ENCODE data around the gene LNX2.

Gene LNX2

DNA sequence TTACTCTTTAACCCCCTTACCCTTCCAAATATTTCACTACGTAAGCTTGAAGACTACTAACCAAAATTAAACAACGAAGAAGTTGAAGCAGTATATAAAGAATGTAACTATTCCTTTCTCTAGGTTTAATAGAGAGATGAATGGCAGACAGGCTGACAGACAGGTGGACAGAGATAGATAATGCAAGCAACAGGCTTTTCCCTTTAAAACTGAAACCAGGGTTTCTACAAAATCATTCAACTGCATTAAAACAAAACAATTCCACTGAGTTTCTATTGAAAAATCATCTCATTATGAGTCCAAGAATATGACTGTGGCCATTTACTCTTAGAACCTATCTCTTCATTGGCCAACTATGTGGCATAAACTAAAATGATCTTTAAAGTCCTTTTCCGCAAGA is 15.2 kb downstream of the LNX2 start:
- DNase-seq = no peak

- no peak for DNase-seq
Measured at GRCh38 chr13:27601803-27602202, 18.5 kb downstream of the LNX2 start.

GRCh38 chr13:27601208-27601607 is 19.1 kb downstream of the LNX2 start:
- no peak for DNase-seq

DNA sequence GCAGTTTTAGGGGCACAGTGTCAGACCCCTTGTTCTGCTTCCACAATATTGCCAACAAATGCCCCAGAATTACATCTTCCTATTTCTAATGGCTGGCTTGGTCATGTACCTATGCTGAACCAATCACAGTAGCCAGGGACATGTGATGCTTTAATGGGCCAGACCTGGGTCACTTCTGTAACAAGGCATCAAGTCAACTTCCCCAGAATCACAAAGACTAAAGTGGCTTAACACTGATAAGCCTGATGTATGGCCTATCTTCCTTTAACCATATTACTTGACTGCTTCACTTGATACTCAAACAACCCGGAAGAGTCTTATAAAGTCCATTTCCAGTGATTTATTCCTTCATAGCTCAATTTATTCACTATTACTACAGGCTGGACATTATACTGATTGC is 19.6 kb downstream of the LNX2 start:
- DNase-seq = no peak

- DNase-seq = no peak
Measured at GRCh38 chr13:27599845-27600553, 20.3 kb downstream of the LNX2 start.

DNA sequence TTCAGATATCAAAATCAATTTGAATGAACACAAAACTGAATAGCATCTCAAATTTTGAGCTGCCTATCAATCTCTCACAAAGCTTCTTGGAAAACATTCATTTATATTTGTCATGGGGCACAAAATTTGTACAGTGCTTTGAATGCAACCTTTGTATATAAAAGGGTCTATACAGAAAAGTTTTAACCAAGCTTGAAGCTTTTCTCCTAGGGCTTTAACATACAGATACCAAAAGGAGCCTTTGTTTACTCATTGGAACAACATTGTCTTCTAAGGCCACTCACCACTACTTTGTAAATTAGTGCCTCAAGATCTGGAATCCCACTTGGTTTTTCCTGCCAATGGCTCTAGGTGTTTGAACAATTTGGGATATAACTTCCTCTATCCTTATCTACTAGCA is 21.2 kb downstream of the LNX2 start:
- DNase-seq = no peak

DNA sequence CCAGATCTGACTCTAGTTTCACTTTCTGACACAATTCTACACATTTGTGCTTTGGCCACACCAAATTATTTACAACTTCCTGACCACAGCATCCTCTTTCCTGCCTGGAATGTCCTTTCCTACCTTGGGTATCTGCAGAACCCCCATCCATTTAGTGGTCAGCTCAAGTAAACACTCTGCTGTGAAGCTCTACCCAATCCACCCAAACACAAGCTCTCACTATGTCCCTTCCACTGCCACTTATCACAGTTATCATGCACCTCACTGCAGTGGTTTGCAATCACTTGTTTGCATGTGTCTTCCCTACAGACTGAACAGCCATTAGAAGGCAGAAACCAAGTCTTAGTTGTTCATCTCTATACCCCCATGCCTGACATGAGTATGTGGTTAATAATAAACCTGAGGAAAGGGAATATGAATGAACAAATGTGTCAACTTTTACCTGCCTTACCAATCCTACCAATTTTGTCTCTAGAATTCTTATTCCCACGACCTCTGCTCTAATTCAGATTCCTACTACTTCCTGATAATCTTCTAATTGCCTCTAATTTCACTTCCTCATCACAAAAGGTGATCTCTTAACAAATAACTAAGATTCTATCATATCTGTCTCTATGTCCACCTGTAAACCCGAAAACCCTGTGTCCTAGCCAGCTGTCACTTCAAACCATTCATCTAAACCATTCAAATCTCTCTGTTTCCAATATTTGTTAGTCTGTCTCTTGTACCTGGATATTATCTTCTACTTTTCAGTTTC is 25.1 kb downstream of the LNX2 start:
- DNase-seq = no peak

DNA sequence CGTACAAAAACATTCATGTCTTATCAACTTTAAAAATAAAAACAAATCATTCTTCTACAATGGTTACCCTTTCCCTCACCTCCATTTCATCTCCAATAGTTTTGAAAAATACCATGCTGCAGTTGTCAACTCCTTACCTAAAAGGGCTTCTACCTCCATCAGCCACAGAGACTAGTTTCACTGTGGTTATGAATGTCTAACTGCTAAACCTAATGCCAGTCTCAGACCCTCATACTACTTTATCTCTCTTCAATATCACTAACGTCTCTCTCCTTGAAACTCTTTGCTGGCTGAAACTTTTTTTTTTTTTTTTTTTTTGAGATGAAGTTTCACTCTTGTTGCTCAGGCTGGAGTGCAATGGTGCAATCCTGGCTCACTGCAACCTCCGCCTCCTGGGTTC is 27.1 kb downstream of the LNX2 start:
- no peak for DNase-seq

GRCh38 chr13:27592865-27593264 is 27.5 kb downstream of the LNX2 start:
- DNase-seq = no peak

DNA sequence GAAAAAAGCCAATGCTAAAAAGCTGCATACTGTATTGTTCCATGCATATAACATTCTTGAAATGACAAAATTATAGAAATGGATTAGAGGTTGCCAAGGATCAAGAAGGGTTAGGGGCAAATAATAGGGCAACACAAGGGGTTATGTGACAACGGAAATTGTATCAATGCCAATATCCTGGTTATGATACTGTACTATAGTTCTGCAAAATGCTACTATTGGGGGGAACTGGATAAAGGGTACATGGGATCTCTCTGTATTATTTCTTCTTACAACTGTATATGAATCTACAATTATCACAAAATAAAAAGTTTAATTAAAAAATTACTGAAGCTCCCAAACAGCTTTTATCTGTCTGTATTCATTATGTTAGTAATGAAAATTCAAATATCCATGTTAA is 31.9 kb downstream of the LNX2 start:
- DNase-seq = no peak

GRCh38 chr13:27587095-27587746 is 33.1 kb downstream of the LNX2 start:
- DNase-seq = no peak

GRCh38 chr13:27583645-27584044 is 36.7 kb downstream of the LNX2 start:
- no peak for DNase-seq

- DNase-seq = no peak
Measured at GRCh38 chr13:27578121-27579030, 42.0 kb downstream of the LNX2 start.

DNA sequence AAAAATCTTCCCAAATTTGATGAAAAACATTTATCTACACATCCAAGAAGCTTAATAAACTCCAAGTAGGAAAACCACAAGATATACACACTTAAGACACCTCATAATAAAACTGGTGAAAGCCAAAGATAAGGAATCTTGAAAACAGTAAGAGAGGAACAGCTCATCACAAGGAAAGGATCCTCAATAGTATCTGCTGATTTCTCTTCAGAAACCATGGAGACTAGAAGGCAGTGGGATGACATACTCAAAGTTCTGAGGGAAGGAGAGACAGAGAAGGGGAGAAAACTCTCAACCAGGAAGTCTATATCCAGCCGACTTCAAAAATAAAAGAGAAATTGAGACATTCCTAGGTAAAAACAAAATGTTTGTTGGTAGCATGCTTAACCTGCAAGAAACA is 45.7 kb downstream of the LNX2 start:
- no peak for DNase-seq

GRCh38 chr13:27573265-27573664 is 47.1 kb downstream of the LNX2 start:
- DNase-seq = no peak

GRCh38 chr13:27572234-27572901 is 48.0 kb downstream of the LNX2 start:
- DNase-seq = no peak

- no peak for DNase-seq
Measured at GRCh38 chr13:27570906-27571305, 49.4 kb downstream of the LNX2 start.

- no peak for DNase-seq
Measured at GRCh38 chr13:27569405-27569804, 50.9 kb downstream of the LNX2 start.

DNA sequence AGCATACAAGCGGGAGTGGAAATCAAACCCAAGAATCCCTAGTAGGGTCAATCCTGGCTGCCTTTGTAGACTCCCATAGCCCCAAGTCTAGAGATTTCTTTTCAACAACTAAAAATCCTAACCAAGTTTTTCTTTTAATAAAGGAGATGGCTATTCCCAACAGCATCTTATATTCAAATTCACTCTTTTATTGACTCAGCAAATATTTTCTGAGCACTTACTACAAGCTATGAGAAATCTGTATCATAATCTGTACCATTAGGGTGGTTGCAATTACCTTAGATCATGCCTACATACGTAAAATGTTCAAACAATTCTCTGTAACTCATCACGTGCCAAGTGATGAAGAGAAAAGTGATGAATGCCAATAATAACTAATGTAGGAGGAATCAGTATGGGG is 54.5 kb downstream of the LNX2 start:
- DNase-seq = no peak

GRCh38 chr13:27562457-27562856 is 57.9 kb downstream of the LNX2 start:
- DNase-seq = no peak

- no peak for DNase-seq
Measured at GRCh38 chr13:27559719-27560118, 60.6 kb downstream of the LNX2 start.

GRCh38 chr13:27556109-27556508 is 64.2 kb downstream of the LNX2 start:
- no peak for DNase-seq

GRCh38 chr13:27551562-27551961 is 68.8 kb downstream of the LNX2 start:
- DNase-seq = no peak
